ENCODE measurements around the gene BUB3. TPM values are rescaled to one million over a fixed set of nuclear protein-coding genes. Genes with fewer than 3 reads are reported as not detected.

BUB3 gene
- total and polyA plus RNA-seq, 2 of the 13 experiments (the other 11 are each of a cell fraction or from before 2014, with no cell fraction given) = 174 to 188 TPM

- Histone ChIP-seq H3K36me3 (replicated peaks in 1 of 2; ENCODE audit: control insufficient read depth in 1 of 2, insufficient read depth in 2 of 2, low read length in 2 of 2) (no peaks in the 10 kb centered on the region), H3K4me2 (ENCODE audit: low read depth, low read length) (no peak overlapping the region)
- in situ Hi-C loops (cut with HindIII; ENCODE audit: extremely low pct_ligation_motif_present, low pct_unique_long_range_greater_than_20kb) = no loop called here
These were observed 39.9 kb downstream of the BUB3 start for GRCh38 chr10:123194056-123194455.

More at GRCh38 chr10:123194056-123194455, 39.9 kb downstream of the BUB3 start:
- WGBS (ENCODE audit: low lambda C conversion rate) = 86% methylated on average over 9 of the region's 9 CpGs
- no peaks in the 10 kb centered on the region for H3K79me2 ChIP-seq (ENCODE audit: insufficient read depth, low read length)
- H3K4me3 ChIP-seq (replicated peaks in 1 of 3; ENCODE audit: insufficient read depth in 1 of 3, low read depth in 2 of 3, low read length in 3 of 3) = no peak overlapping the region
- DNase-seq (ENCODE audit: low spot score) = no peak
- intact Hi-C loops (cut with micrococcal nuclease; ENCODE audit: unreplicated experiment) = no loop called here
- no peaks in the 10 kb centered on the region for H3K9me3 ChIP-seq (ENCODE audit: low read length)
- H3K27ac ChIP-seq (ENCODE audit: extremely low read length, insufficient read depth, low read length) = no peak overlapping the region
- no TSS peak for BruUV-seq (replicated peaks)
- ChIA-PET CTCF (ENCODE audit: low intra/inter-chr PET ratio, low total read pairs) (no interaction called here), POLR2A (no interaction called here)
- H4K20me1 ChIP-seq (ENCODE audit: insufficient read depth, low read length) = no peaks in the 10 kb centered on the region
- no peak overlapping the region for H3K9ac ChIP-seq (ENCODE audit: insufficient read depth, low read depth, low read length)
- TF ChIP-seq ZSCAN5A (CRISPR knock-in tag; IDR thresholded peaks at IDR 0.05; ENCODE audit: borderline replicate concordance) (no peak), ZNF343 (CRISPR knock-in tag; IDR thresholded peaks at IDR 0.05) (no peak), ZFP36L2 (CRISPR knock-in tag; IDR thresholded peaks at IDR 0.05) (no peak), ZNF24 (IDR thresholded peaks at IDR 0.05) (no peak), ZNF75D (CRISPR knock-in tag; IDR thresholded peaks at IDR 0.05; ENCODE audit: borderline replicate concordance) (no peak), NFATC3 (CRISPR knock-in tag; IDR thresholded peaks at IDR 0.05) (no peak), ZNF280D (CRISPR knock-in tag; IDR thresholded peaks at IDR 0.05) (no peak), SP5 (CRISPR knock-in tag; IDR thresholded peaks at IDR 0.05; ENCODE audit: borderline replicate concordance, low read depth) (no peak)
- H3K4me1 ChIP-seq (ENCODE audit: insufficient read depth, low read length) = peaks cover 8% of the 10 kb centered on the region; the same call in 1 of the 2 replicates
- no peak for ATAC-seq
- H2AFZ ChIP-seq (ENCODE audit: low read length) = no peak overlapping the region
- no peaks in the 10 kb centered on the region; a peak in 1 of 5 replicates for H3K27me3 ChIP-seq (ENCODE audit: control insufficient read depth in 1 of 2, insufficient read depth in 2 of 2, low read length in 2 of 2)
- FAIRE-seq = no peak

All from HepG2 (cell line).